DOHH2 (cell line): ENCODE data around the gene MYCBP2.

Experiments used
- EZH2phosphoT487 ChIP-seq: fragments of 200-600 bp; sonication (generic); IDR thresholded peaks from 2 replicates; pipeline ENCODE4 v1.6.1; 2017; ENCODE audit warnings: borderline replicate concordance, mild to moderate bottlenecking, antibody characterized with exemption, low read length, moderate library complexity, mixed read lengths
- TF ChIP-seq, protein P1 (sequence below): fragments of 200-600 bp; sonication (generic); IDR thresholded peaks from one replicate; pipeline ENCODE4 v1.5.1; 2014; ENCODE audit warnings: antibody characterized with exemption, mild to moderate bottlenecking, low read depth, low read length; ENCODE audit not compliant: poor library complexity, severe bottlenecking

DNA sequence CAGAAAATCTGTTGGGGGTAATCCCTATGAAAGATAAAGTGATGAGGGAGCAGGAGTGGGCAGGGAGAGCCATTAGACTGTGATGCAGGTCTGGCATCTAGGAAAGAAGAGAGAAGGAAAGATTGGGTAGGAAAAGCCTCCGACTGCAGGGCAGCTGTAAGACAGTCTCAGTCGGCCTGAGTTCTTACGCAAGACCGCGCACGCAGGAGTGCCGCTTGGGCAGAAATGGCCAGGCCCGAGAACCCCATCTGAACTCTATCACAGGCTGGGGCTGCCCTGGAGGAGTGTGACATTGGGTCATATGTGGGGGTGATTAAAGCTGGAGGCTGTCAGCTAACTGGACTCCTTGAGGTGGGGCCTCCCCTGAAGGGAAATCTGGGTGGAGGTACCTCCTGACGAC, 286.1 kb downstream of the MYCBP2 start:
- TF ChIP-seq, protein P1, sequence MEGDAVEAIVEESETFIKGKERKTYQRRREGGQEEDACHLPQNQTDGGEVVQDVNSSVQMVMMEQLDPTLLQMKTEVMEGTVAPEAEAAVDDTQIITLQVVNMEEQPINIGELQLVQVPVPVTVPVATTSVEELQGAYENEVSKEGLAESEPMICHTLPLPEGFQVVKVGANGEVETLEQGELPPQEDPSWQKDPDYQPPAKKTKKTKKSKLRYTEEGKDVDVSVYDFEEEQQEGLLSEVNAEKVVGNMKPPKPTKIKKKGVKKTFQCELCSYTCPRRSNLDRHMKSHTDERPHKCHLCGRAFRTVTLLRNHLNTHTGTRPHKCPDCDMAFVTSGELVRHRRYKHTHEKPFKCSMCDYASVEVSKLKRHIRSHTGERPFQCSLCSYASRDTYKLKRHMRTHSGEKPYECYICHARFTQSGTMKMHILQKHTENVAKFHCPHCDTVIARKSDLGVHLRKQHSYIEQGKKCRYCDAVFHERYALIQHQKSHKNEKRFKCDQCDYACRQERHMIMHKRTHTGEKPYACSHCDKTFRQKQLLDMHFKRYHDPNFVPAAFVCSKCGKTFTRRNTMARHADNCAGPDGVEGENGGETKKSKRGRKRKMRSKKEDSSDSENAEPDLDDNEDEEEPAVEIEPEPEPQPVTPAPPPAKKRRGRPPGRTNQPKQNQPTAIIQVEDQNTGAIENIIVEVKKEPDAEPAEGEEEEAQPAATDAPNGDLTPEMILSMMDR: no peak
- TF ChIP-seq EZH2phosphoT487: no peak
